ENCODE data around the gene MEP1B. TPM values are rescaled to one million over a fixed set of nuclear protein-coding genes. Genes with fewer than 3 reads are reported as not detected.

Gene MEP1B
- total and polyA plus RNA-seq, 4 experiments from 2014 or later = not detected

GRCh38 chr18:32177530-32177929, 12.3 kb upstream of the MEP1B start:
- Histone ChIP-seq H3K36me3 (ENCODE audit: insufficient read depth, low read length) (no peaks in the 10 kb centered on the region), H3K27ac (ENCODE audit: low read depth, low read length) (no peak overlapping the region), H3K27me3 (ENCODE audit: insufficient read depth, low read length) (no peaks in the 10 kb centered on the region), H3K4me1 (ENCODE audit: insufficient read depth, low read length) (no peaks in the 10 kb centered on the region), H3K9me3 (ENCODE audit: control insufficient read depth in 1 of 2, low read length in 2 of 2) (no peaks in the 10 kb centered on the region), H3K4me3 (ENCODE audit: low read length in 2 of 2) (no peak overlapping the region)
- H3K9me3 Mint-ChIP-seq = peaks cover 0 to 2% (median 0%) of the 10 kb centered on the region in 8 donors
- no peak for DNase-seq
- peaks cover 2 to 5% of the 10 kb centered on the region in 2 donors for H3K27me3 Mint-ChIP-seq
- H3K27ac Mint-ChIP-seq = no peak overlapping the region
- H3K4me3 Mint-ChIP-seq = no peak overlapping the region
- intact Hi-C loops (cut with micrococcal nuclease) = no loop called here
- POLR2A ChIA-PET (ENCODE audit: partially characterized antibody) = no interaction called here
- CTCF ChIA-PET (ENCODE audit: partially characterized antibody) = no interaction called here
- H3K4me1 Mint-ChIP-seq = no peaks in the 10 kb centered on the region
- no peaks in the 10 kb centered on the region for H3K36me3 Mint-ChIP-seq

GRCh38 chr18:32183503-32183902, 6.3 kb upstream of the MEP1B start:
- CTCF ChIA-PET (ENCODE audit: partially characterized antibody) = no interaction called here
- intact Hi-C loops (cut with micrococcal nuclease) = no loop called here

GRCh38 chr18:32190209-32190608, 370 bp downstream of the MEP1B start:
- CTCF ChIA-PET (ENCODE audit: partially characterized antibody) = no interaction called here
- Histone ChIP-seq H3K27me3 (ENCODE audit: insufficient read depth, low read length) (no peaks in the 10 kb centered on the region), H3K36me3 (ENCODE audit: insufficient read depth, low read length) (no peaks in the 10 kb centered on the region), H3K4me3 (ENCODE audit: low read length in 2 of 2) (no peak overlapping the region), H3K27ac (ENCODE audit: low read depth, low read length) (no peak overlapping the region), H3K4me1 (ENCODE audit: insufficient read depth, low read length) (no peaks in the 10 kb centered on the region), H3K9me3 (ENCODE audit: control insufficient read depth in 1 of 2, low read length in 2 of 2) (no peaks in the 10 kb centered on the region)
- POLR2A ChIA-PET (ENCODE audit: partially characterized antibody) = no interaction called here
- no peak for DNase-seq
- no peaks in the 10 kb centered on the region for H3K36me3 Mint-ChIP-seq
- H3K9me3 Mint-ChIP-seq = peaks cover 0 to 17% (median 5%) of the 10 kb centered on the region in 8 donors
- H3K27me3 Mint-ChIP-seq = peaks cover 11 to 17% of the 10 kb centered on the region in 2 donors
- intact Hi-C loops (cut with micrococcal nuclease) = no loop called here
- no peaks in the 10 kb centered on the region for H3K4me1 Mint-ChIP-seq
- no peak overlapping the region for H3K27ac Mint-ChIP-seq
- no peak overlapping the region for H3K4me3 Mint-ChIP-seq

More at GRCh38 chr18:32183503-32183902, 6.3 kb upstream of the MEP1B start:
- Histone ChIP-seq H3K27me3 (ENCODE audit: insufficient read depth, low read length) (no peaks in the 10 kb centered on the region), H3K9me3 (ENCODE audit: control insufficient read depth in 1 of 2, low read length in 2 of 2) (no peaks in the 10 kb centered on the region), H3K27ac (ENCODE audit: low read depth, low read length) (no peak overlapping the region), H3K36me3 (ENCODE audit: insufficient read depth, low read length) (no peaks in the 10 kb centered on the region), H3K4me1 (ENCODE audit: insufficient read depth, low read length) (no peaks in the 10 kb centered on the region), H3K4me3 (ENCODE audit: low read length in 2 of 2) (no peak overlapping the region)
- DNase-seq = no peak
- Mint-ChIP-seq H3K4me1 (no peaks in the 10 kb centered on the region), H3K4me3 (no peak overlapping the region), H3K27ac (no peak overlapping the region), H3K36me3 (no peaks in the 10 kb centered on the region), H3K27me3 (peaks cover 12 to 23% of the 10 kb centered on the region in 2 donors), H3K9me3 (peaks cover 0 to 39% (median 24%) of the 10 kb centered on the region in 8 donors)
- POLR2A ChIA-PET (ENCODE audit: partially characterized antibody) = no interaction called here

- ChIA-PET POLR2A (ENCODE audit: partially characterized antibody) (no interaction called here), CTCF (ENCODE audit: partially characterized antibody) (no interaction called here)
- H3K4me1 ChIP-seq (ENCODE audit: insufficient read depth, low read length) = no peaks in the 10 kb centered on the region
- no peak overlapping the region for H3K27ac ChIP-seq (ENCODE audit: low read depth, low read length)
- H3K4me3 ChIP-seq (ENCODE audit: low read length in 2 of 2) = no peak overlapping the region
- H3K27me3 Mint-ChIP-seq = peaks cover 0 to 2% of the 10 kb centered on the region in 2 donors
- no peaks in the 10 kb centered on the region for H3K36me3 Mint-ChIP-seq
- H3K27me3 ChIP-seq (ENCODE audit: insufficient read depth, low read length) = no peaks in the 10 kb centered on the region
- H3K9me3 ChIP-seq (ENCODE audit: control insufficient read depth in 1 of 2, low read length in 2 of 2) = no peaks in the 10 kb centered on the region
- H3K4me3 Mint-ChIP-seq = no peak overlapping the region
- no peaks in the 10 kb centered on the region for H3K4me1 Mint-ChIP-seq
- intact Hi-C loops (cut with micrococcal nuclease) = no loop called here
- H3K27ac Mint-ChIP-seq = no peak overlapping the region
- no peaks in the 10 kb centered on the region for H3K9me3 Mint-ChIP-seq
- DNase-seq = no peak
- H3K36me3 ChIP-seq (ENCODE audit: insufficient read depth, low read length) = no peaks in the 10 kb centered on the region
These were observed 6.3 kb downstream of the MEP1B start for GRCh38 chr18:32195881-32196815.

GRCh38 chr18:32200766-32201165, 10.9 kb downstream of the MEP1B start:
- POLR2A ChIA-PET (ENCODE audit: partially characterized antibody) = no interaction called here
- Histone ChIP-seq H3K4me3 (ENCODE audit: low read length in 2 of 2) (no peak overlapping the region), H3K27ac (ENCODE audit: low read depth, low read length) (no peak overlapping the region), H3K9me3 (ENCODE audit: control insufficient read depth in 1 of 2, low read length in 2 of 2) (no peaks in the 10 kb centered on the region), H3K36me3 (ENCODE audit: insufficient read depth, low read length) (no peaks in the 10 kb centered on the region), H3K27me3 (ENCODE audit: insufficient read depth, low read length) (no peaks in the 10 kb centered on the region), H3K4me1 (ENCODE audit: insufficient read depth, low read length) (no peaks in the 10 kb centered on the region)
- intact Hi-C loops (cut with micrococcal nuclease) = no loop called here
- H3K27ac Mint-ChIP-seq = no peak overlapping the region
- H3K27me3 Mint-ChIP-seq = peaks cover 0 to 2% of the 10 kb centered on the region in 2 donors
- CTCF ChIA-PET (ENCODE audit: partially characterized antibody) = interaction anchor here (1.3 kb wide), 1 partner anchor 8 kb away, joined by 3 read pairs; no protein-coding TSS in a partner anchor
- no peaks in the 10 kb centered on the region for H3K36me3 Mint-ChIP-seq
- DNase-seq = no peak
- H3K4me3 Mint-ChIP-seq = no peak overlapping the region
- H3K9me3 Mint-ChIP-seq = no peaks in the 10 kb centered on the region
- H3K4me1 Mint-ChIP-seq = no peaks in the 10 kb centered on the region

GRCh38 chr18:32201948-32202672, 12.3 kb downstream of the MEP1B start:
- H3K4me1 Mint-ChIP-seq = no peaks in the 10 kb centered on the region
- no peak overlapping the region for H3K4me3 ChIP-seq (ENCODE audit: low read length in 2 of 2)
- no peaks in the 10 kb centered on the region for H3K4me1 ChIP-seq (ENCODE audit: insufficient read depth, low read length)
- no peaks in the 10 kb centered on the region for H3K27me3 ChIP-seq (ENCODE audit: insufficient read depth, low read length)
- no peaks in the 10 kb centered on the region for H3K9me3 Mint-ChIP-seq
- H3K27ac Mint-ChIP-seq = no peak overlapping the region
- no peak overlapping the region for H3K27ac ChIP-seq (ENCODE audit: low read depth, low read length)
- CTCF ChIA-PET (ENCODE audit: partially characterized antibody) = no interaction called here
- no peaks in the 10 kb centered on the region for H3K36me3 Mint-ChIP-seq
- no peaks in the 10 kb centered on the region for H3K9me3 ChIP-seq (ENCODE audit: control insufficient read depth in 1 of 2, low read length in 2 of 2)
- POLR2A ChIA-PET (ENCODE audit: partially characterized antibody) = no interaction called here
- H3K4me3 Mint-ChIP-seq = no peak overlapping the region
- no peaks in the 10 kb centered on the region for H3K36me3 ChIP-seq (ENCODE audit: insufficient read depth, low read length)
- H3K27me3 Mint-ChIP-seq = peaks cover 0 to 2% of the 10 kb centered on the region in 2 donors
- intact Hi-C loops (cut with micrococcal nuclease) = no loop called here
- DNase-seq = no peak

- ChIA-PET CTCF (ENCODE audit: partially characterized antibody) (interaction anchor here (1.1 kb wide), 1 partner anchor 50 kb away, joined by 3 read pairs; no protein-coding TSS in a partner anchor), POLR2A (ENCODE audit: partially characterized antibody) (no interaction called here)
- Mint-ChIP-seq H3K4me1 (no peaks in the 10 kb centered on the region), H3K36me3 (no peaks in the 10 kb centered on the region), H3K27me3 (peaks cover 3 to 4% of the 10 kb centered on the region in 2 donors), H3K4me3 (no peak overlapping the region), H3K9me3 (no peaks in the 10 kb centered on the region), H3K27ac (no peak overlapping the region)
- H3K9me3 ChIP-seq (ENCODE audit: control insufficient read depth in 1 of 2, low read length in 2 of 2) = no peaks in the 10 kb centered on the region
- H3K4me3 ChIP-seq (ENCODE audit: low read length in 2 of 2) = no peak overlapping the region
- intact Hi-C loops (cut with micrococcal nuclease) = no loop called here
- no peaks in the 10 kb centered on the region for H3K4me1 ChIP-seq (ENCODE audit: insufficient read depth, low read length)
- H3K27me3 ChIP-seq (ENCODE audit: insufficient read depth, low read length) = no peaks in the 10 kb centered on the region
- H3K27ac ChIP-seq (ENCODE audit: low read depth, low read length) = no peak overlapping the region
- no peaks in the 10 kb centered on the region for H3K36me3 ChIP-seq (ENCODE audit: insufficient read depth, low read length)
- DNase-seq = no peak
These were observed 18.2 kb downstream of the MEP1B start for GRCh38 chr18:32208023-32208422.

All from CD4-positive, alpha-beta memory T cell (primary cell).